ENCODE results near the gene CAMK2N1. TPM values are rescaled to one million over a fixed set of nuclear protein-coding genes. Genes with fewer than 3 reads are reported as not detected.
A peak's percentile ranks its signal among the peaks of the same experiment; 100 is the strongest.
"Not testable (repeated sequence)": the region's sequence is repeated elsewhere in the genome, so short reads cannot be mapped to it uniquely, and the experiment has no call there.

The CAMK2N1 gene
- total RNA-seq, 1 experiment from 2014 or later, result 2.9 TPM

DNA sequence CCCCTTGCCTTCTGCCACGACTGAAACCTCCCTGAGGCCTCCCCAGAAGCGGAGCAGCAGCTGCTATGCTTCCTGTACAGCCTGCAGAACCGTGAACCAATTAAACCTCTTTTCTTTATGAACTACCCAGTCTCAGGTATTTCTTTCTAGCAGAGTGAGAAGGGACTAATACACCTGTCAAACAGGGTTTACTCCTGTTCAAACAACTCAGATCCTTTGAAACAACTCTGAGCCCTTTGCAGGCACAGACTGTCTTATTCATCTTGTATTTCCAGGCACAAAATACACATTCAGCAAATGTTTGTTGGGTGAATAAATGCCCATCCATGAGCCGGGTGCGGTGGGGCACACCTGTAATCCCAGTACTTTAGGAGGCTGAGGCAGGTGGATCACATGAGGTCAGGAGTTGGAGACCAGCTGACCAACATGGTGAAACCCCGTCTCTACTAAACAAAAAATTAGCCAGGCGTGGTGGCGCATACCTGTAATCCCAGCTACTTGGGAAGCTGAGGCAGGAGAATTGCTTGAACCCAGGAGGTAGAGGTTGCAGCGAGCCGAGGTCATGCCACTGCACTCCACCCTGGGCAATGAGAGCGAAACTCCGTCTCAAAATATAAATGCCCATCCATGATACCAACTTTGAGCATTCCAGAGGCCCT lies 10.8 kb upstream of the CAMK2N1 start:
- DNase-seq (ENCODE audit: low spot score), result not testable (repeated sequence)

- DNase-seq (ENCODE audit: low spot score), result peak; percentile 34
Measured at GRCh38 chr1:20496241-20496661, 10.2 kb upstream of the CAMK2N1 start.

- no peak for DNase-seq (ENCODE audit: low spot score)
Measured at GRCh38 chr1:20495661-20496060, 9.7 kb upstream of the CAMK2N1 start.

DNA sequence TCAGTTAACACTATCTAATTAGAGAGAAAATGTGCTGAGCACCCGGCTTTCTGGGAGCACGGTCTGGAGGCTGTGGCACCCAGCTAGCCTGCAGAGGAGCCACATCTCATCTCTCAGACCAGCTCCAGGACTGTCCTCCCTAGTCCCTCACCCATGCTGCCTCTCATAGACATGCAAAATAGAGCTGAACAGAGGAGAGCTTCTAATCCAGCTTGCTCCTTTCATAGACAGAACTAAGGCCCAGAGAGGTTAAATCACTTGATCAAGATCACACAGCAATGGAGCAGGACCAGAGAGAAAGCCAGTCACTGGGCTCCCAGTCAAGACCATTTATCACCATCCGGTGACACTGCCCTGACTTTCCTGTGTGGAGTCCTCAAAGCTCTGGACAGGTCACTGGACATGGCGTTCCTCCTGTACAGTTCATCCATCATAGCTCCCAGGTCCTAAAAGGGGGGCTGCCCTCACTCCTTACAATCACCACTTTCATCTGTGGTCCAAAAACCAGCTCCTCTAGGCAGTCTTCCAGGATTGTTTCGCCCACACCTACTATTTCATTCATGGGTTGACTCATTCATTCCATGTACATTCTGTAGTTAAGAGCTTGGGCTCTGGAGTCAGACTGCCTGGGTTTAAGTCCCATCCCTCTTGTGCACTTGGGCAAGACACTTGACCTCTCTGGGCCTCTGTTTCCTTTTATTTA lies 8.8 kb upstream of the CAMK2N1 start:
- DNase-seq (ENCODE audit: low spot score), result peak; percentile 84

- DNase-seq (ENCODE audit: low spot score), result peak; percentile 70
Measured at GRCh38 chr1:20493839-20494608, 8.0 kb upstream of the CAMK2N1 start.

GRCh38 chr1:20493309-20493708 lies 7.3 kb upstream of the CAMK2N1 start:
- DNase-seq (ENCODE audit: low spot score), result no peak

DNA sequence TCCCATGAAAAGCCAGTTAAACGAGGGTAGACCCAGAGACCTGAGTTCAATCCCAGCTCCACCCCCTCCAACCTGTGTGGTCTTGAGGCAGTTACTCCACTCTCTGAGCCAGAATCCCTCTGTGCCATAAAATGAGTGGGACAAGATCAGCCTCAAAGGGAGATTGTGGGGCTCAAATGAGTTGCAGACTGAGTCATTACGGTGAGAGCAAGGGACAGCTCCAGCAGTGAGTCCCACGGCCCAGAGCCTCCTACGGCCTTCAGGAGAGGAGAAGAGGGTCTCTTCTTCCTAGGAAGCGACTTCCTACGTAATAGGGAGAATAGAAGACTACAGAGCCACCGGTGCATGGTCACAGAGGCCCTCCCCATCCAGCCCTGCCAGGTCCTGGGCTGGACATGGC lies 6.7 kb upstream of the CAMK2N1 start:
- DNase-seq (ENCODE audit: low spot score), result no peak

GRCh38 chr1:20491866-20492265 lies 5.9 kb upstream of the CAMK2N1 start:
- no peak for DNase-seq (ENCODE audit: low spot score)

- DNase-seq (ENCODE audit: low spot score), result no peak
Measured at GRCh38 chr1:20491178-20491577, 5.2 kb upstream of the CAMK2N1 start.

- DNase-seq (ENCODE audit: low spot score), result no peak
Measured at GRCh38 chr1:20487236-20487590, 1.2 kb upstream of the CAMK2N1 start.

DNA sequence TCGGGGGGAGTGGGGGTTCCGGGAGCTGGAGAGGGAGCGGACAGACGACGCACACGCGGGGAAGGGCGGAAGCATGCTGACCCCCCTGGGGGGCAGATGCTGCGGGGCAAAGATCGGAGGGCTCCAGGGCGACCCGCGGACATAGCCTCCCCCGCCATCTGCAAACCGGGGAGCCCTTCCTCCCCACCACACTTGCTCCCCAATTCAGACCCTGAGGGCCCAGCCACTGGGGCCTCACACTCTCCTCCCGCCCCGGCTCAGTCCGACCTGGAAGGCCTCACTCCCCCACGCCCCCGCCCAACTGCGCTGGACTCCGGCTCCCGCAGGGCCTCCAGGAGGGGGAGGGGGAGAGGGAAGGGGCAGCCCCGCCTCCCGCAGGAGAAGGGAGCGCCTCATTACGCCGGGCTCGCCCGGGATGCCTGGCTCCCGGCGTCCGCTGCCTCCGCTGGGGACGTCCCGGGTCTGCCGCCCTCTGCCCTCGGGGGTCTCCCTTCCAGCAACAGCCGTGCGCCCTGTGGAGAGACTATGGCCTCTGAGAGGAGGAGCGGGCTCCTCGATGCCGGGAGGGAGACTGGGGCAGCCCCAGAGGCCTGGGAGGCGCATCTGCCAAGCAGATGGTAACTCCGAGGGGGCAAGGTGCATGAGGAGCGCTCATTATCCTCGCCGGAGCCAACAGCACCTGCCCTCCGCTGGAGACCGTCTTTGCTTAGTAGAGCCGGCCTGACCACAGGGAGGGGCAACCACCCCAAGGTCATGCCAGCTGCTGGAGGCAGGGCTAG lies 636 bp upstream of the CAMK2N1 start:
- no peak for DNase-seq (ENCODE audit: low spot score)

GRCh38 chr1:20484519-20485462 lies 1.2 kb downstream of the CAMK2N1 start:
- no peak for DNase-seq (ENCODE audit: low spot score)

DNA sequence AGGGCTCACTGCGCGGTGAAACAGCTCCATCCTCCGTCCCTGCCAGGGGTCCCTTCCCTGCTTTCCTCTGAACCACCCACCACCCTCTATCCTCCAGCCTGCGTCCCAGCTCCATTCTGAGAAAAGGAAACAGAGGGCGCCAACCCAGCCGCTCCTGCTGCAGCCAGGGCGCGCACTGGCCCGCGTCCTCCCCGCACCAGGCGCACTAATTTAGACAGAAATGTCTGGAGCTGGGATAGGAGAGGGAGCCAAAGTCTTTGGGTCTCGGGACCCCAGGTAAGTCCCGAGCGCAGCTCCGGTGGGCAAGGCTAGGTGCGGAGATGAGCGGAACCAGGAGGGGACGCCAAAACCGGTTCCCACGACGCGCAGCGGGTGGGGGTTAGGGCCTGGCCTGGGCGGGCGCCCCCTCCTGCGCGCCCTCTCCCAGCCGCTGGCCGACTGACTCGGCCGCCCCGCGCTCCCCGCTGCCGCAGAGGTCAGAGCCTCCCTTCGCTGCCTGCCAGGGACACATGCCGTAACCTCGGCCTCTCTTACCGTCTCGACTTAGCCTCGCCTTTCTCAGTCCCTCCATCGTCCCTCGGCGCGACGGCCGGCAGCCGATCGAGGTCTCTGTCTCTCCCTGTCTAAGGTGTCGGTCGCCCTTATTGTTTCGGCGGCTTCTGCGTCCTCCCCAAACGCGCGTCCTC lies 2.0 kb downstream of the CAMK2N1 start:
- no peak for DNase-seq (ENCODE audit: low spot score)

DNA sequence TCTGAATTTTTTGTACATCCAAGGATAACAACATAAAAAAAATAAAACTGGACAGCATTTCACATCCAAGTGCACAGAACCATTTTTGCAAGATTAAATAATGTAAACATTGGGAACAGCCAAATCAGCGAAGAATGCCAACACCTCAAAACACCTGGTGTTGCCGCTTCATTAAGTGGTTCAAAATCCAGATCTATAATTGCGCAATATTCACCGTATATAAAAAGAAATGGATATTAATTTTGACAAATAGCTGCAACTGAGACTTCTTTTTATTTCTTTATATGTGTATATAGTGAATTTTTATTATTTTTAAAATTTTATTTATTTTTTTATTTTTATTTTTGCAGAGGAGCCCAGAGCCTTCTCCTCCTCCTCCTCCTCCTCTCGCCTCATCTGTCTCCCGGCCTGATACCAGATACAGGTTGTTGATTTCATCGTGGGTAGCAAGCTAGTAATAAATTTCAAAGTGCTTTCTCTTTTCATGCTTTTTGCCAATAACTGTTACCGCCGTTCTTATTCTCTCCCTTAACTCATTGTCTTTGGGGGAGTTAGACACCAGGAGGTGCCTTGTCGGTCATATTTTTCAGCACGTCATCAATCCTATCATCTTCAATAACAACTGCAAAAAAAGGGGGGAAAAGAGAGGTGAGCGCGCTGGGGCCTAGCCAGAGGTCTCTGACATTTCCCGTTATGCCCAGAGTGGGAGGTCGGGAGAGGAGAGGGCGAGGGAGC lies 2.7 kb downstream of the CAMK2N1 start:
- DNase-seq (ENCODE audit: low spot score), result no peak

- no peak for DNase-seq (ENCODE audit: low spot score)
Measured at GRCh38 chr1:20481643-20482498, 4.1 kb downstream of the CAMK2N1 start.

DNA sequence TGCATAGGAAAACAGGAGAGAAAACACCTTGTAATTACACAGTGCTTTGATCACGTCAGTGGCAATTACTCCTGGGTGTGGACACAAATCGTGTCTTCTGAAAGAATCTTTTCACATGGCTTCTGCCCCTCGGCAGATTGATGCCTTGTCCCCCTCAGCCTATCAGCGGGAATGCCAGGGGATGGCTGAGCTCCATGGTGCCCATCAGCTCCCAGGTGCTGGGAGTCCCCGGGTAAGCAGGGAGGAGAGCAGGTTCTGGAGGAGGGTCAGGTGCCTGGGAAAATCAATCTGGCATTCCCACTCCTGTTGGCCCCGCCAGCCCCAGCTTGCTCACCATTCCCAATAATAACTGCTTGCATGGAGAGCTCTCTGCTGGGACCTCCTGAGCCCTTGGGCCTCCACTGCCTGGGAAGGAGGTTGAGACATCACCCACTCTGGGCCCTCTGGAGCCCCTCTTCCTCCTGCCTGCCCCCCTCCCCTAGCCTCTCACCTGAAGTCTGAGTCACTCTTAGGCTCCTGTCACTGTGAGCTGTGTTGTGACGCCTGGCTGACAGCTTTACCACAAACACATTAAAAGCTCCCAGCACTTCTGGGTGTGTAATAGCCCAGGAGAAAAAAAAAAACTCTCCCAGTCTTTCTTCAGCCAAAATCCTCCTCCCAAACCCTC lies 4.9 kb downstream of the CAMK2N1 start:
- no peak for DNase-seq (ENCODE audit: low spot score)

DNA sequence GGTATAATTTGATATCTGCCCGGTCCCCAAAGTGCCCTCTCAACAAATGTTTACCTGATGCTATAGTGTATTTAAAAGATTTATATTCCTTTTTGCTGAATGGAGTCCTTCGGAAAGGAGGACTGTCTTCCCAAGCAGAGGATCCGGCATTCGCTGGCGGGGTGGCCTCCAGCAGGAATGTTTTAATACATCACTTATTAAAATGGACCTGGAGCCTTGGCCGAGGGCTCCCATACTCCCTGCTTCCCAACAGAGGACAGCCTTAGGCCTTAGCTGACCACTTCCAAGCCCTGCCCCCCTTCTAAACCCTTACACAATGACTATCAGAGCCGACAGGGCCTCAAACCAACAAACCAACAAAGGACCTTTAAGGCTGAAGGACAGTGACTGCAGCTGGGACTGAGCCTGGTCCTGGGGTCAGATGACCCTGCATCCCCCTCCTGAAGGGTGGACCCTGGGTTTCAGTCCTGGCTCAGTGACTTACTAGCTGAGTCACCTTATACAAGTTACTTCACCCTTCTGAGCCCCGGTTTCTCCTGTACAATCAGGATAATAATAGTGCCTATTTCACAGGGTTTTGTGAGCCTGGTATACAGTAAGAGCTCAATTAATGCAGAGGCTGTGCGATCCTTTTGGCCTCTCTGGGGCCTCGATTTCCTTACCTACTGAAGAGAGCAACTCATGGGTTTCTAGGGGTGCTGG lies 5.6 kb downstream of the CAMK2N1 start:
- no peak for DNase-seq (ENCODE audit: low spot score)
